GM18502 (cell line): Measurements from ENCODE around the gene ACTR3.
"Not testable (repeated sequence)": the region's sequence is repeated elsewhere in the genome, so short reads cannot be mapped to it uniquely, and the experiment has no call there.

ENCODE experiments used
- ATAC-seq: cut with Tn5 transposase; IDR thresholded peaks from one replicate; pipeline ENCODE4 v1.9.1; 2021; ENCODE audit warnings: mild to moderate bottlenecking; ENCODE audit not compliant: unreplicated experiment, poor library complexity

ACTR3 gene

DNA sequence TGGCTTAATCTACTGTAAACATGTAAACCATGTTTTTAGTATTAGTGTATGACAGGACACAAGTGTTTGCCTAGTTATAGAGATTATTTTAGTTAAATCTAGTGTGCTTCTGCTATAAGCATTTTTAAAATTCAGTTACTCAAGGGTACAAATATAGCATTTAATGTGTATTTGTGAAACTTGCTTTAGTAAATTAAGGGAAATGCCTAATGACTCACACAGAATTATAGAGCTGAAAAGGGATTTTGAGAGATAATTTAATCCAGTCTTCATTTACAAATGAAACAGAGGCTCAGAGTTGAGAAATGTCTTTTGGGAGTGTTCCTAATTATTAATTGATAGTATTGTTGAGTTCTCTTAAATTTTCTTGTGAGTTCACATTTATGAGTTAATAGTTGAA is 8.2 kb downstream of the ACTR3 start:
- no peak for ATAC-seq

DNA sequence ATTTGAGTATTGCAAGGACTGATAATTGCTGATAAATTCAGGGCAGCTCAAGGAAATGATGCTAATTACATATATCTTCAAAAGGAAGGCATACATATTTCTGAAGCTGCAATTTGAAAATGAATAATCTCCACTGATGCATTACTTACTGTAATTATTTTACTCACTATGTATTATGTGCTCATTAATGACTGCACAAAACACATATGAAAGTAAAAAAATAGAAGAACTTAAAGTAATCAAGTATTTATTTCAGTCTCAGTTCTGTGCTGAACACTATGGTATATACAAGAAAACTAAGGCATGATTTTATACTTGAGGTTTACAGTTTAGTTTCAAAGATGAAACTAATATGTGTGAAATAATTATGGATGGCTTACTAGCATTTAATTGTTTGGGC is 9.3 kb downstream of the ACTR3 start:
- ATAC-seq: no peak

DNA sequence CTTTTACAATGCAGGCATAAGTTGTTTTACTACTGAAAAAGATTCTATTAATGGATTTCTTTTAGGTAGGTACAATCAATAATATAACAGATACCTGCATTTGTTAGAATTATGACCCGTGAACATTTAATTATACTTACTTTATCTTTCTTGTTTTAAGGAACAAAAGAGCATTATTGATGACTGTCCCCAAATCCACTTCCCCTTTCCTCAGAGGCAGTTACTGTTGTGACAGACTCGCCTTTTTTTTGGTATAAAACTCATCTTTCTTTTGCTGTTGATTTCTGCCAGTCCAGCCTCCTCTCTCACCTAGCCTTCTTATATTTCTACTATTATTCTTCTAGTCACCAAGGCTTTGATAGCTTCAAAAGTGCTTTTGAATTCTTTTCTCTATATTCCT is 12.1 kb downstream of the ACTR3 start:
- no peak for ATAC-seq

DNA sequence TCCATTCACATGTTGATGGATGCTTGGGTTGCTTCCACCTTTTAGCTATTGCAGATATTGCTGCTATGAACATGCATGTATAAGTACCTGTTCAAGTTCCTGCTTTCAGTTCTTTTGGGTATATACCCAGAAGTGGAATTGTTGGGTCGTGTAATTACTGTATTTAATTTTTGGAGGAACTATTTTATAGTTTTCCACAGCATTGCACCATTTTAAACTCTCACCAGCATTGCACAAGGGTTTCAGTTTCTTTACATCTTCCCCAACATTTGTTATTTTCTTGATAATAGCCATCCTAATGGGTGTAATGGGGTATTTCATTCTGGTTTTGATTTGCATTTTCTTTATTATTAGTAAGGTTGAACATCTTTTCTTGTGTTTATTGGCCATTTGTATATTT is 16.0 kb downstream of the ACTR3 start:
- no peak for ATAC-seq

DNA sequence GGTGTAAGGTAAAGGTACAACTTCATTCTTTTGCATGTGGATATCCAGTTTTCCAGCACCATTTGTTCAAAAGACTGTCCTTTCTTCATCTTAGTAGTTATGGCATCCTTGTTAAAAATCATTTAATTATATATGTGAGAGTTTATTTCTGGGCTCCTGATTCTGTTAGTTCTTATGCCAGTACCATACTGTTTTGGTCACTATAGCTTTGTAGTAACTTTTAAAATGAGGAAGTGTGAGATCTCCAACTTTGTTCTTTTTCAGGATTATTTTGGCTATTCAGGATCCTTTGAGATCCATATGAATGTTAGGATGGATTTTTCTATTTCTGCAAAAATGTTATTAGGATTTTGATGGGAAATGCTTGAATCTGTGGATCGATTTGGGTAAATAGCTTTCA is 16.8 kb downstream of the ACTR3 start:
- no peak for ATAC-seq

DNA sequence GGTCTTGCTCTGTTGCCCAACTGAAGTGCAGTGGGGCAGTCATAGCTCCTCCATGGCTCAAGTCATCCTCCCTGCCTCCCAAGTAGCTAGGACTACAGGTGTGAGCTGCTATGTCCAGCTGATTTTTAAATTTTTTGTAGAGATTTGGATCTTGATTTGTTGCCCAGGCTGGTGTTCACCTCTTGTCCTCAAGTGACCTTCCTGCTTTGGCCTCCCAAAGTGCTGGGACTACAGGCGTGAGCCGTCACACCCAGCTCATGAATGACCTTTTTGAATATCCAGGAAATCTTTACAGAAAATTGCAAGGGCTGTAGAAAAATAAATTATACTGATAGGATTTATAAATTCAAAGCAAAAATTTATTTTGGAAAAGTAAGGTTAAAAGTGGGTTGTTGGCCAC is 17.4 kb downstream of the ACTR3 start:
- ATAC-seq: no peak

GRCh38 chr2:113910110-113910717 is 20.3 kb downstream of the ACTR3 start:
- peak; percentile 29 for ATAC-seq

GRCh38 chr2:113910967-113911678 is 21.2 kb downstream of the ACTR3 start:
- peak; percentile 47 for ATAC-seq

DNA sequence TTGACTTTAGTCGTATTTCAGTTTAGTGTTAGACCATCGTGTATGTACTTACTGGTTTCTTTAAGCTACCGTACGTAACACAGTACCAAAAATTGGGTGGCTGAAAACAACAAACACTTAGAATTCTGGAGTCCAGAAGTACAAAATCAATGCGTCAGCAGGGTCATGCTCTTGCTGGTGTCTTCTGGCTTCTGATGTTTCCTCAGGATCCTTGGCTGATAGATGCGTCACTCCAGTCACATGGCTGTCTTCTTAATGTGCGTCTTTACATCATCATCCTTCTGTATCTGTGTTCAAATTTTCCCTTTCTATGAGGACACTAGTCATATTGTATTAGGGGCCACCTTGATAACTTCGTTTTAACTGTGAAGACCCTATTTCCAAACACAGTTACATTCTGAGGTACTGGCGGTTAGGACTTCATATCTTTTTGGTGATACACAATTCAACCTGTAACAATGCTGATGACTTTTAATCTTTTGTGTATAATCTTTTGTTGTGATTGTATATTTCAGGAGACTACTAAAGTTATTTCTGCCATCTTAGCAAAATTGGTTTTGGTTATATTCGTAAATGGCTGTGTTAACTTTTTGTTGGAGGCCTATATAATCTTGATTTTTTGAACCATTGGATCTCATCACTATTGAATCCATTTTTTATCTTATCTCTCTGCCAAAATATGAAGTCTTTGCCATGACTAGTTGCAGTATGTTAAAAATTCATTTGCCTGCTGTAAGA is 25.4 kb downstream of the ACTR3 start:
- no peak for ATAC-seq

GRCh38 chr2:113918229-113918628 is 28.3 kb downstream of the ACTR3 start:
- no peak for ATAC-seq

DNA sequence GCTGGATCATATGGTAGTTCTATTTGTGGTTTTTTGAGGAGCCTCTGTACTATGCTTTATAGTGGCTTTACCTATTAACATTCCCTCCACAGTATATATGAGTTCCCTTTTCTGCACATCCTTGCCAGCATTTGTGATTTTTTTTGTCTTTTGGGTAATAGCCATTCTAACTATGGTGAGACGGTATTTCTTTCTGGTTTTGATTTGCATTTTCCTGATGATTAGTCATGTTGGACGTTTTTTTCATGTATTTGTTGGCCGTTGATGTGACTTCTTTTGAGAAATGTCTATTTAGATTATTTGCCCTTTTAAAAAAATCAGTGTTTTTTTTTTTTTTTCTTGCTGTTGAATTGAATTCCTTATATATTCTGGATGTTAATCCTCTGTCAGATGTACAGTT is 31.1 kb downstream of the ACTR3 start:
- ATAC-seq: no peak

- no peak for ATAC-seq
Observed at GRCh38 chr2:113922335-113922734, 32.4 kb downstream of the ACTR3 start.

DNA sequence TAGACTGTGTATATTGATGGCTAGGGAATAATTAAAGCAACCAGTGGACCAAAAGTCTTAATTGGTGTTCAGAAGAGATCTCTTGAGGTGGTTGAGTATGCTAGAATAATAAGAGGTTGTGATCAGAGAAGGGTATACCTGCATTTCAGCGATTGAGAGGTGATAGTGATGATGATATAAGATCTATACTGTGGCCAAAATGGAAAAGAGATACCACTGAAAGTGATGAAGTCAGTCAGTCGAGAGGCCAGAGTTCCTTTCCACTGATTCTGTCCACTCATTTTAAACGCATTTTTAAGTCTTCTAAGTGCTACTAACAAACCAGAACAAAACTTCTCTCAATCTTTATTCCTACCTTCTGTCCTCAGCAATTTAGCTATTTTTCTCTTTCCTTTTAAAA is 32.9 kb downstream of the ACTR3 start:
- no peak for ATAC-seq

DNA sequence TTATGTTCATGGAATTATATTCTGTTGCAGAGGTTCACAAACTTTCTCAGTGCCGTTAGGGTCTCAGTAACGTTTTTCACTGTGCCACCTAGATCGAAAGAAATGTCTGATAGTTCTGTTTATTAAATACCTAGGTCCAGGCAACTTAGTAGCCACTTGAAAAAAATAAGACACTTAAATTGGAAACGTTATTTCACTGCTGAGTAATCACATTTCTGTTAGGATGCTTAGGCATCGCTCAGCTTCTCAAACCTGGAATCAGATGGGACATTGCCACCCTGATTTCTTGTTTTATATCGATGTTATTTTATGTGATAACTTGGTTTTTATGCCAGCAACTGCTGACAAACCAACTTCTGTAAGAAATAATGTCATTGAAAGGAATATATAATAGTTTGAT is 36.0 kb downstream of the ACTR3 start:
- no peak for ATAC-seq

DNA sequence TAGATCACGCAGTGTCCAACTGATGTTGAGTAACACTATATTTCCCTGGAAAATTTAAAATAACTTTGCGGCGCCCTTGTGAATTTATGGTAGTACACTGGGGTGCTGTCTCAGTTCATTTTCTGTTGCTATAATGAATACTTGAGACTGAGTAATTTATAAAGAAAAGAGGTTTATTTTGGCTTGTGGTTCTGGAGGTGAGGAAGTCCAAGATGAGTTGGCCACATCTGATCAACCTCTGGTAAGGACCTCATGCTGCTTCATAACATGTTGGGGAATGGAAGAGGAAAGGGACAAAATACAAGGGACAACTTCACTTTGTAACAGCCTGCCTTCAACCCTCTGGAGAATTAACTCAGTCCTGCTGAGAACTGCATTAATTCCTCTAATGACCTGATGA is 36.4 kb downstream of the ACTR3 start:
- ATAC-seq: no peak

DNA sequence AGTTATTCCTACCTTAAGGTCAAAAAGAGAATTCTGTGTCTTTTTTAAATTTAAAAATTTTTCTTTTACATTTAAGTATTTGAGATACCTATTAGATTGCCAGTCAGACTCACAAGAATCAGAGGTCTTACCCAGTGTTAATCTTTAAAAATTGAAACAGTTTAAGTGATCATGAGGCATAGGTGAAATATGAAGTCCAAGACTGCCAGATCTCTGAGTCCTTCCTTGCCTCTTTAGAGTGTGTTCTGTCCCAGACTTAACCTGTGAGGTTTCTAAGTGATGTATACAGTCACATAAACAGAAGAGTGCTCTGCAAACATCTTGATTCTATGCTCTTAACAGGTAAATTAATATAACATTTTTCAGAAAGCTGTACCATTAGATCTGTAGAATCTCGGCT is 40.6 kb downstream of the ACTR3 start:
- no peak for ATAC-seq

GRCh38 chr2:113937501-113937900 is 47.6 kb downstream of the ACTR3 start:
- ATAC-seq: no peak

DNA sequence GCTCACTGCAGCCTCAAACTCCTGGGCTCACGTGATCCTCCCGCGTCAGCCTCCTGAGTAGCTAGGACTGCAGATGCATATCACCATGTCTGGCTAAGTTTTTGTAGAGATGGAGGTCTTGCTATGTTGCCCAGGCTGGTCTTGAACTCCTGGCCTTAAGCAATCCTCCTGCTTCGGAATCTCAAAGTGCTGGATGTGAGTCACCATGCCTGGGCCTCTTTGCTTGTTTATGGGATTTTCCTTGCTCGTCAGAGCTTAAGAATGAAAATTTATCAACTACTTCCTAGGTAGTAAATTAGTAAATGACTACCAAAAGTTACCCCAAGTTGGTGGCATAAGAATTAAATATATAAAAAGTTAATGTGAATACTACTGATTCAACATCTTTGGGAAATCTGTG is 51.0 kb downstream of the ACTR3 start:
- ATAC-seq: no peak

DNA sequence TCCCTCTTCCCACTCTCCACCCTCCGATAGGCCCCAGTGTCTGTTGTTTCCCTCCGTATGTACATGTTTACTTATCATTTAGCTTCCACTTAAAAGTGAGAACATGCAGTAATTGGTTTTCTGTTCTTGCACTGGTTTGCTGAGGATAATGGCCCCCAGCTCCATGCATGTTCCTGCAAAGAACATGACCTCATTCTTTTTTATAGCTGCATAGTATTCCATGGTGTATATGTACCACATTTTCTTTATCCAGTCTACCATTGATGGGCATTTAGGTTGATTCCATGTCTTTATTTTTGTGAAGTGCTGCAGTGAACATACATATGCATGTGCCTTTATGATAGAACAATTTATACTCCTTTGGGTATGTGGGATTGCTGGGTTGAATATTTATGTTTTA is 55.9 kb downstream of the ACTR3 start:
- ATAC-seq: not testable (repeated sequence)

- not testable (repeated sequence) for ATAC-seq
Observed at GRCh38 chr2:113950906-113951305, 61.0 kb downstream of the ACTR3 start.

GRCh38 chr2:113961000-113961399 is 71.1 kb downstream of the ACTR3 start:
- no peak for ATAC-seq
